NB4 (cell line): ENCODE data around the gene TINCR.

Experiments used
- DNase-seq: peaks from one replicate; pipeline ENCODE4 v3.0.0; 2010; ENCODE audit warnings: low read depth
- H3K4me3 ChIP-seq: one replicate; pipeline ENCODE4 v1.5.1; 2011; ENCODE audit warnings: mild to moderate bottlenecking, low read depth, low read length, moderate library complexity
- CTCF ChIP-seq: IDR thresholded peaks from one replicate; pipeline ENCODE4 v1.5.1; 2012; ENCODE audit warnings: low read depth, low read length
- MYC ChIP-seq: IDR thresholded peaks from 2 replicates; pipeline ENCODE4 v1.6.1; 2011; ENCODE audit warnings: low read depth, low read length
- POLR2A ChIP-seq: IDR thresholded peaks from 2 replicates; pipeline ENCODE4 v1.6.1; 2011; ENCODE audit warnings: mild to moderate bottlenecking; ENCODE audit not compliant: insufficient read length; ENCODE audit errors: extremely low read depth
- TF ChIP-seq, protein P1 (sequence below): IDR thresholded peaks from 2 replicates; pipeline ENCODE4 v1.6.1; 2011; ENCODE audit warnings: low read depth, low read length

The TINCR gene

GRCh38 chr19:5595129-5595528 is 27.4 kb upstream of the TINCR start:
- TF ChIP-seq POLR2A (no peak), MYC (no peak), CTCF (no peak)
- TF ChIP-seq, protein P1, sequence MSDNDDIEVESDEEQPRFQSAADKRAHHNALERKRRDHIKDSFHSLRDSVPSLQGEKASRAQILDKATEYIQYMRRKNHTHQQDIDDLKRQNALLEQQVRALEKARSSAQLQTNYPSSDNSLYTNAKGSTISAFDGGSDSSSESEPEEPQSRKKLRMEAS, result no peak
- H3K4me3 ChIP-seq, result no peak overlapping the region
- DNase-seq, result no peak

DNA sequence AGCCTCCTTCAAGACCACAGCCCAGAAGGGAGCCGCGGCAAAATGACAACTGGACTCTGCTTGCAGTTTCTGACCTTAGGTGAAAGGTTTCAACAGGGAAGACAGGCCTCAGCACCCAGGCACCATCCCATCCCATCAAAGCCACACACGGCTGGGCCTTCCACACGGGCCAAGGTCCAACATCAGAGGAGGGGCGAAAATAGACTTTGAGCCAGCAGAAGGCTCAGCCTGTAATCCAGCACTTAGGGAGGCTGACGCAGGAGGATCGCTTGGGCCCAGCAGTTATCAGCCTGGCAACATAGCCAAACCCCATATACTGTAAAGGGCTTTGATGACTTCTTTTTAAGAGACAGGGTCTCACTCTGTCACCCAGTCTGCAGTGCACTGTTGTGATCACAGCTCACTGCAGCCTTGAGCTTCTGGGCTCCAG is 26.8 kb upstream of the TINCR start:
- TF ChIP-seq, protein P1, result no peak
- TF ChIP-seq CTCF, result no peak
- DNase-seq, result no peak
- H3K4me3 ChIP-seq, result no peak overlapping the region

DNA sequence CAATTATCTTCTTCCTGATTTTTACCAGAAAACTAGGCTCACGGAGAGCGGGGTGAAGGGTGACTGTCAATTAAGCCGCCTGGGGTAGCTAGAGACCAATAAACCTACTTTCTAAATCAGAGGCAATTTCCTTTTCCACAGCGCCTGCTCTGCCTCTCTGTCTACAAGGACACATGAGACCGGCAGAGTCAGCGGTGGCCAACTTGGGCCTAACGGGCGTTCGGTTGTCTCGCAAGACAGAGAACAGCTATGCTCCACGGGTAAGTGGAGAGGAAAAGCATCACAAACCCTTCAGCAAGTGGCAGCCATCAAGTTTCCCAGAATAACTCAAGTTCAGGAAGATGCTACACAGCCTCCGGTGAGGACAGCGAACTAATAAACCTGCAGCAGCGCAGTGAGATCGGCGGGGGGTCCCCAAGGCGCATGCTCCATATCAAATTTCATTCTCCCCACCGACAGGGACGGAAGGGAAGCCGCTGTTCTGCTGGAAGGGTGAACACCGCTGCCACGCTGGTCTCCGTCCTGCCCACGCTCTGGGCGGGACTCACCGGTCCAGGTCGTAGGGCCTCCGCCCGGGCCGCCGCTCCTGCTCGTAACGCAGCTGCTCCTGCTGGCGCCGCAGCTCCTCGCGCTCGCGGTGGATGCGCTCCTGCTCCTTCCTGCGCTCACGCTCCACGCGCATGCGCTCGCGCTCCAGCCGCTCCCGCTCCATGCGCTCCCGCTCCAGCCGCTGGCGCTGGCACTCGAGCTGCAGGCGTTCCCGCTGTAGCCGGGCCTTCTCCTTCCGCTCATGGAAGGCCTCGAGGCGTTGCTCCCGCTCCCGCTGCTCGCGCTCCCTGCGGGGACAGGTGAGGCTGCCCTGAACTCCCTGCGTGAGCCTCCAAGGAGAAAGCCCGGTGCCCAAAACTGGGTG is 25.8 kb upstream of the TINCR start:
- no peak overlapping the region for H3K4me3 ChIP-seq

GRCh38 chr19:5592531-5593342 is 25.0 kb upstream of the TINCR start:
- TF ChIP-seq, protein P1, result no peak
- TF ChIP-seq MYC, result no peak
- no peak for TF ChIP-seq CTCF
- TF ChIP-seq POLR2A, result no peak
- no peak overlapping the region for H3K4me3 ChIP-seq
- no peak for DNase-seq

More for the DNA sequence above, 25.8 kb upstream of the TINCR start:
- TF ChIP-seq MYC, result no peak
- TF ChIP-seq CTCF, result no peak
- no peak for TF ChIP-seq POLR2A
- no peak for DNase-seq

DNA sequence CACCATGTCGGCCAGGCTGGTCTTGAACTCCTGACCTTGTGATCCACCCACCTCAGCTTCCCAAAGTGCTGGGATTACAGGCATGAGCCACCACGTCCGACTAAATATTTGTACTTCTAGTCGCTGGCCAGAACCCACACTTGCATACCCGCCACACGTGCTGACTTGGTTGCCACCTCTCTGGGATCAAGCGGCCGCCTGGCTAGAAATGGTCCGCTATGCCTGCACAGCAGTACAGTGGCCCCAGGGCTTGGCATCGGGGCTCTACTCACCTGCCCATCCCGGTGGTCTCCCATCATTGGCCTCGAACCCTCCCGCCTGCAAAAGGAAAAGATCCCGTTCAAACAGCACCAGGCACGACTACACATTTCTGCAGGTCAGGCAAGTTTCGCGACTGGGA is 23.7 kb upstream of the TINCR start:
- no peak overlapping the region for H3K4me3 ChIP-seq
- TF ChIP-seq MYC (no peak), CTCF (no peak), POLR2A (no peak)
- TF ChIP-seq, protein P1, result no peak
- DNase-seq, result no peak
